NB4 (cell line): Measurements from ENCODE around the gene PODXL.

Experiments
- DNase-seq: peaks from one replicate; pipeline ENCODE4 v3.0.0; 2010; ENCODE audit warnings: low read depth
- H3K4me3 ChIP-seq: one replicate; pipeline ENCODE4 v1.5.1; 2011; ENCODE audit warnings: mild to moderate bottlenecking, low read depth, low read length, moderate library complexity
- CTCF ChIP-seq: IDR thresholded peaks from one replicate; pipeline ENCODE4 v1.5.1; 2012; ENCODE audit warnings: low read depth, low read length
- MAX ChIP-seq: IDR thresholded peaks from 2 replicates; pipeline ENCODE4 v1.6.1; 2011; ENCODE audit warnings: low read depth, low read length
- MYC ChIP-seq: IDR thresholded peaks from 2 replicates; pipeline ENCODE4 v1.6.1; 2011; ENCODE audit warnings: low read depth, low read length
- POLR2A ChIP-seq: IDR thresholded peaks from 2 replicates; pipeline ENCODE4 v1.6.1; 2011; ENCODE audit warnings: mild to moderate bottlenecking; ENCODE audit not compliant: insufficient read length; ENCODE audit errors: extremely low read depth

The PODXL gene

DNA sequence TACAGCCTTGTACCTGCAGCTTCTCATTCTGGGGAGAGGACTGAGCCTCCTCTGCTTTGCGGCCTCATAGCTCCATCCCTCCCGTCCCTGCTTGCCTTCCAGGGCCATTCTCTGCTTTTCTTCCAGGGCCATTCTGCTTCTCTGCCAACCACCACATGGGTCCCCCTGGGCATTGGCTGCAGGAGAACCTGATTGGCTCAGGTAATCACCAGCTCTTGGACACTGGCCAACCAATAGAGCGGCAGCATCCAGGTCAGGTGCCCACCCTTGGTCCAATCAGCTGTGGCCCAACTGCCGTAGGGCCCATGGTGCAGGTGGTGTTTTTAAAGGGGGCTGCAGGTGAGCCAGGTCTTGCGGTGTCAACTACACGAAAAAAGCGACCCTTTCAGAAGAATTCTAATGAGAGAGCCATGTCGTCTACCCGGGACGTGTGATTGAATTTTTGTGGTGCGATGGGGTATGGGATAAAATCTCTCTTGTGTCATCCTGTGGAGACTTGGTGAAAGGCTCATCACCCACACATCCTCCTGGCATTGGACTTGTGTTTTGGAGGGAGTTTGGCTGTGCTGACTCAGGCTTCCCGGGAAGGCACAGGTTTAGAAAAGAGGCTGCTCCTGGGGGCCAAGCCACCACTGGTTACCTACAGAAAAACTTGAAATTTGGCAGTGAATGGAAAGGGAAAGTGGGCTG is 46.0 kb upstream of the PODXL start:
- no peak overlapping the region for H3K4me3 ChIP-seq
- no peak for DNase-seq
- TF ChIP-seq POLR2A (no peak), CTCF (no peak), MAX (no peak), MYC (no peak)

DNA sequence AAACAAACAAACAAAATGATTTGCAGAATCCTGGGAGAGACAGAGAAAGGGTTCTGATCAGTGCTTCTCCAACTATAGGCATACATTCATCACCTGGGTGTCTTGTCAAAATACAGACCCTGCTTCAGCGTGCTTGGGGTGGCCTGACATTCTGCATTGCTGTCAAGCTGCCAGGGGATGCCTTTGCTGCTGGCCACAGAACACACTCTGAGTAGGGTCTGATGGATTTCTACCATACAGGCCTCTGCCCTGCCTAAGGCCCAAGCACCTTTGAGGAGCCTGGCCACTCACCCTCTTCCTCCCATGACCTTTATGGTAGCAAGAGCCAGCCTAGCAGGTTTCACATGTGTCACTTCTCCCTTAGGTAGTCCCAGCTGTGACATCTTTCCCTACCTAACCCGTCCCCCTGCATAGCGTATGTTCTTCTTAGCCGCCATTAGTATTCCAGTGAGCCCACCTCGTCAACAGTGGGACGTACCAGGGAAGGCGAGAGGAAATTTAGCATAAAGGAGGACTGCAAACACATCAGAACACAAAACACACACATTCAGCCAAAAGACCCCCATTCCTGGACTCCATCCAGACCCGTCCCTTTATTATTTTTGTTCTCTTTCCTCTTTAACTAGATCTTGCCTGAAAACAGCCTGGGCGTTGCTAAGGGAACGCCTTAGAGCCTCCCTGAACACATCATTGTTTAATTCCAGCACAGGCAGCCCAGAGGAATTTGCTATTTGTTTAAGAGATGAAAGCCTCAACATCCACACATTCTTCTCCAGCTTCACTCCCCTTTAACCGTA is 43.9 kb upstream of the PODXL start:
- DNase-seq: no peak
- no peak overlapping the region for H3K4me3 ChIP-seq
- TF ChIP-seq CTCF (no peak), MAX (no peak), POLR2A (no peak), MYC (no peak)

GRCh38 chr7:131596785-131597184 is 40.4 kb upstream of the PODXL start:
- no peak for TF ChIP-seq CTCF
- no peak for TF ChIP-seq MYC
- no peak for TF ChIP-seq POLR2A
- no peak for TF ChIP-seq MAX
- no peak overlapping the region for H3K4me3 ChIP-seq
- no peak for DNase-seq

GRCh38 chr7:131595699-131596098 is 39.3 kb upstream of the PODXL start:
- no peak overlapping the region for H3K4me3 ChIP-seq
- DNase-seq: no peak
- no peak for TF ChIP-seq POLR2A
- TF ChIP-seq MYC: no peak

DNA sequence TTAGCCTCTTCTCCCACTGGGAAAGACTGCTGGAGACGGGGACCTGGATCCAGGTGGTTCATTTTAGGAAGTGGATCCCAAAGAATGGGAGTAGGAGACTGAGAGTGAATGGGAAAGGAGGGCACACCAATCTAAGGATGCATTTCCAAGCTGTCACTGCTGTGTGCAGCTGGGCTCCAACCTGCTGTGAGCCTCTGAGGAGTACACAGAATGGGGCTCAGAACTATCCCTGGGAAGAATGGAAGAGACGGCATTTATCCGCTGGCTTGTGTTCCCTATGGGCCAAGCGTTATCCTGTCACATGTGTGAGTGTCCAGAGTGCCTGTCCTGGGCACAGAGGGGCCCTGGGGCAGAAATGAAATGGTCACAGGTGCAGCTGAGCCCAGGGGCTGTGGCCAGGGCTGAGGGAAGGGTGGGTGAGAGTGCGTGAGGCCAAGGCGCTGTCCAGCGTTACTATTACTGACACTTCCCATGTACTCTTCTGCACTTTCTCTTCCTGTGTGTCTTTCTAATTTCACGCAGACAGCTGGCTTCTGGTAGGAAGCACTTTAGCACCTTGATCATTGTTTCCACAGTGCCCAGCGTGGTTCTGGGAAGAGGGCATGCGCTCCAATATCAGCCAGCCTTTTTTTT is 35.4 kb upstream of the PODXL start:
- no peak for DNase-seq
- TF ChIP-seq MAX: no peak
- TF ChIP-seq MYC: no peak
- TF ChIP-seq CTCF: no peak
- no peak for TF ChIP-seq POLR2A
- H3K4me3 ChIP-seq: no peak overlapping the region

- TF ChIP-seq MYC: no peak
- no peak for TF ChIP-seq CTCF
- TF ChIP-seq POLR2A: no peak
- TF ChIP-seq MAX: no peak
- no peak overlapping the region for H3K4me3 ChIP-seq
- DNase-seq: no peak
These were observed 31.0 kb upstream of the PODXL start for GRCh38 chr7:131587315-131587923.
